Measurements from ENCODE around the gene BLACAT1. TPM values are rescaled to one million over a fixed set of nuclear protein-coding genes. Genes with fewer than 3 reads are reported as not detected.

Gene BLACAT1
- total RNA-seq, 4 donors from 2014 or later, result 0.29 to 2.3 (median 0.99) TPM

DNA sequence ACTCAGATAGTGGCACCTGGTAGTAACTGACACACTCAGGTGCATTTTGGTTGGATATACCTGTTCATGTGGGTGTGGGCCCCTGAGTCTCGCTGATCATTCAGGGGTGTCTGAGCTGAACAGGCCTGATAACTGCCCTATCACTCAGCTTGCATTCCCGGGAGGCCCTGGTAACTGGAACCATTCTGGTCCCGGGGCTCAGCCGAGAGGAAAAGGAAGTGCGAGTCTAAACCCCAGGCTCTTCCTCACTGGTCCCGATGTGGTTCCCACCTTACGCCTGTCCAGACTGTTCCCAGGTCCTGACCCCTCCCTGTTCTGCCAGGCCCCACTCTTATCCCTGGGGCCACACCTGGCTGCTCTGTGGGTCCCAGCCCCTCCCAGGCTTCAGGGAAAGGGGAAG lies 36.9 kb upstream of the BLACAT1 start:
- H3K27me3 ChIP-seq, result peaks cover 0 to 76% (median 0%) of the 10 kb centered on the region in 4 donors
- no peak for TF ChIP-seq POLR2A (IDR thresholded peaks at IDR 0.05)
- TF ChIP-seq, protein P1, sequence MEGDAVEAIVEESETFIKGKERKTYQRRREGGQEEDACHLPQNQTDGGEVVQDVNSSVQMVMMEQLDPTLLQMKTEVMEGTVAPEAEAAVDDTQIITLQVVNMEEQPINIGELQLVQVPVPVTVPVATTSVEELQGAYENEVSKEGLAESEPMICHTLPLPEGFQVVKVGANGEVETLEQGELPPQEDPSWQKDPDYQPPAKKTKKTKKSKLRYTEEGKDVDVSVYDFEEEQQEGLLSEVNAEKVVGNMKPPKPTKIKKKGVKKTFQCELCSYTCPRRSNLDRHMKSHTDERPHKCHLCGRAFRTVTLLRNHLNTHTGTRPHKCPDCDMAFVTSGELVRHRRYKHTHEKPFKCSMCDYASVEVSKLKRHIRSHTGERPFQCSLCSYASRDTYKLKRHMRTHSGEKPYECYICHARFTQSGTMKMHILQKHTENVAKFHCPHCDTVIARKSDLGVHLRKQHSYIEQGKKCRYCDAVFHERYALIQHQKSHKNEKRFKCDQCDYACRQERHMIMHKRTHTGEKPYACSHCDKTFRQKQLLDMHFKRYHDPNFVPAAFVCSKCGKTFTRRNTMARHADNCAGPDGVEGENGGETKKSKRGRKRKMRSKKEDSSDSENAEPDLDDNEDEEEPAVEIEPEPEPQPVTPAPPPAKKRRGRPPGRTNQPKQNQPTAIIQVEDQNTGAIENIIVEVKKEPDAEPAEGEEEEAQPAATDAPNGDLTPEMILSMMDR (IDR thresholded peaks at IDR 0.05), result no peak
- no peak for DNase-seq
- 0 to 17% methylated on average over 1 of the region's 7 CpGs for WGBS, 2 donors
- H3K4me1 ChIP-seq, result peaks cover 11 to 29% (median 23%) of the 10 kb centered on the region in 3 donors
- no peaks in the 10 kb centered on the region for H3K36me3 ChIP-seq
- intact Hi-C loops (cut with DNase I), result loop anchor here (10.0 kb wide), 1 partner anchor 158 kb away; no protein-coding TSS in a partner anchor
- peak overlapping the region in 1 of 4 donors; percentile 42 for H3K27ac ChIP-seq
- no peak overlapping the region for H3K4me3 ChIP-seq
- no peaks in the 10 kb centered on the region for H3K9me3 ChIP-seq

DNA sequence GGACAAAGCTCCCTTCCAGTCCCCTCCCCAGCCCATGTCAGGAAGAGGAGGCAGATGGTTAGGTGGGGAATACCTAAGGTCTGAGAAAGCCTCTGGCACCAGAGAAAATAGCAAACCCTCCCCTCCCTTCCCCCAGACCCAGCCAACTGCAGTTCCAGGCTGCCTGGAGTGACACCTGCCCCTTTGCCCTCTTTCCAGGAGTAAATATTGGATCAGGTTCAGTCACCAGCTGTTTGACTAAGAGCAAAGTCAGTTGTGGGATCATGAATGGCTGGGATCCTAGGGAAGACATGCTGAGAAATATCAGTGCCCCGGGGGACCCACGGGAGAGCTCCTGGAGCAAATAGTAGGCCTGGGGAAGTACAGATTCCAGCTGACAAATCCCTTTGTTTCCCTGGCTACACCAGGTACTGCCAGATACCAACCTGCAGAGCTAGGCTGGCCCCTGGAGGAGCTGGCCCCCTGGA lies 36.4 kb upstream of the BLACAT1 start:
- Histone ChIP-seq H3K9me3 (no peaks in the 10 kb centered on the region), H3K27me3 (peaks cover 0 to 81% (median 0%) of the 10 kb centered on the region in 4 donors), H3K4me3 (no peak overlapping the region), H3K4me1 (peaks cover 11 to 29% (median 23%) of the 10 kb centered on the region in 3 donors), H3K27ac (peak overlapping the region in 1 of 4 donors; percentile 42), H3K36me3 (no peaks in the 10 kb centered on the region)
- 20% methylated on average over 2 of the region's 2 CpGs; no CpG with 5 or more reads in 1 of the 2 donors for WGBS, 2 donors
- DNase-seq, result no peak
- intact Hi-C loops (cut with DNase I), result loop anchor here (10.0 kb wide), 1 partner anchor 157 kb away; no protein-coding TSS in a partner anchor
- TF ChIP-seq POLR2A (IDR thresholded peaks at IDR 0.05), result no peak
- TF ChIP-seq, protein P1 (IDR thresholded peaks at IDR 0.05), result no peak

DNA sequence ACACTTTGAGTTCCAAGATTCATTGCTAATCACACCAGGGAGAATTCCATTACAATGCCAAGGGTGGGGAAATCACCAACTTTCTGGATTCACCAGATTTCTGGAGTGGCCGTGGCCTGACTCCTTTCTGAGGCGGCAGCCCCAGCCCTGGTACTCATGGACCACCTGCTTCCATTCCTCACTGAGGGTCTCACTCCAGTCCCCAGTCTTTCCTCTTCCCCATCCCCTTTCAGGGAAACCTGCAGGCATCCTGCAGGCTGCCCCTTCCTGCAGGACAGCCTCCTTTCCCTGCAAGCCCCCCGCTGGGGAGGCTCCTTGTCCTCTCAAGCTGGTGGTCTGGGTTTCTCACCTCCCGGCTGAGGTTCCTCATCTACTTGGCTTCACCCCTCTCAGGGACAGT lies 35.9 kb upstream of the BLACAT1 start:
- no peak for TF ChIP-seq POLR2A (IDR thresholded peaks at IDR 0.05)
- TF ChIP-seq, protein P1 (IDR thresholded peaks at IDR 0.05), result no peak
- DNase-seq, result no peak
- H3K9me3 ChIP-seq, result no peaks in the 10 kb centered on the region
- intact Hi-C loops (cut with DNase I), result loop anchor here (10.0 kb wide), 1 partner anchor 157 kb away; no protein-coding TSS in a partner anchor
- peaks cover 0 to 85% (median 0%) of the 10 kb centered on the region in 4 donors for H3K27me3 ChIP-seq
- no peak overlapping the region for H3K27ac ChIP-seq
- no peak overlapping the region for H3K4me3 ChIP-seq
- H3K4me1 ChIP-seq, result peaks cover 11 to 29% (median 23%) of the 10 kb centered on the region in 3 donors
- 54 to 56% methylated on average over 2 to 3 of the region's 4 CpGs for WGBS, 2 donors
- no peaks in the 10 kb centered on the region for H3K36me3 ChIP-seq

DNA sequence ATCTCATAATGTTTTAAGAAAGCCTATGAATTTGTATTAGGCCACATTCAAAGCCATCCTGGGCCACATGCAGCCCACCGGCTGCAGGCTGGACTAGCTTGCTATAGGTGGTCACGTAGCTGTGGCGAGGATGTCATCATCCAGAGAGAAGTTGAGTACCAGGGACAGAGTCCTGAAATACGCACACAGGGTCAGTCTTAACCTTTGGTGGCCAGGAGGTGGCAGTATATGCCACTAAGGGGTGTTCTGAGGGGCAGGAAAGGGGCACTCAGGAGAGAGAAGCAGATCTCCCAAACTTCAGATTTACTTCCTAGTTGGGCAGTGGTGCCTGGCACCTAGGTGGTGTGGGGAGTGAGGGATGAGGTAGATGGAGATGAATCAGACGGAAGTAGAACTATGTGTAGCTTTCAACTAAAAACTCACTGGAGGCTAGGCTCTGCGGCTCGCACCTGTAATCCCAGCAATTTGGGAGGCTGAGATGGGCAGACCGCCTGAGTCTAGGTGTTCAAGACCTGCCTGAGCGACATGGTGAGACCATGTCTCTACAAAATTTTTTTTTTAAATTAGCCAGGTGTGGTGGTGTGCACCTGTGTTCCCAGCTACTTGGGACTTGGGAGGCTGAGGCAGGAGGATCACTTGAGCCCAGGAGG lies 32.4 kb upstream of the BLACAT1 start:
- WGBS, 2 donors, result 30% methylated on average over 9 of the region's 9 CpGs
- DNase-seq, result no peak
- peaks cover 0 to 98% (median 0%) of the 10 kb centered on the region in 4 donors for H3K27me3 ChIP-seq

More for the DNA sequence above, 32.4 kb upstream of the BLACAT1 start:
- Histone ChIP-seq H3K4me3 (no peak overlapping the region), H3K4me1 (peaks cover 7 to 29% (median 17%) of the 10 kb centered on the region in 3 donors), H3K36me3 (no peaks in the 10 kb centered on the region), H3K27ac (no peak overlapping the region), H3K9me3 (no peaks in the 10 kb centered on the region)
- intact Hi-C loops (cut with DNase I), result loop anchor here (5.0 to 10.0 kb wide), 3 partner anchors 39 to 133 kb away; partner anchors contain the start of gene KLHDC8A
- TF ChIP-seq, protein P1 (IDR thresholded peaks at IDR 0.05), result peak in 5 of 6 experiments; percentile 57 to 77 (median 67)
- no peak for TF ChIP-seq POLR2A (IDR thresholded peaks at IDR 0.05)
